HG03097 (cell line): Measurements from ENCODE around the gene PRODH2.
"Not testable (repeated sequence)": the region's sequence is repeated elsewhere in the genome, so short reads cannot be mapped to it uniquely, and the experiment has no call there.

Source experiments
- ATAC-seq: cut with Tn5 transposase; IDR thresholded peaks from one replicate; pipeline ENCODE4 v1.9.1; 2021; ENCODE audit not compliant: unreplicated experiment, low FRiP score

PRODH2 gene

DNA sequence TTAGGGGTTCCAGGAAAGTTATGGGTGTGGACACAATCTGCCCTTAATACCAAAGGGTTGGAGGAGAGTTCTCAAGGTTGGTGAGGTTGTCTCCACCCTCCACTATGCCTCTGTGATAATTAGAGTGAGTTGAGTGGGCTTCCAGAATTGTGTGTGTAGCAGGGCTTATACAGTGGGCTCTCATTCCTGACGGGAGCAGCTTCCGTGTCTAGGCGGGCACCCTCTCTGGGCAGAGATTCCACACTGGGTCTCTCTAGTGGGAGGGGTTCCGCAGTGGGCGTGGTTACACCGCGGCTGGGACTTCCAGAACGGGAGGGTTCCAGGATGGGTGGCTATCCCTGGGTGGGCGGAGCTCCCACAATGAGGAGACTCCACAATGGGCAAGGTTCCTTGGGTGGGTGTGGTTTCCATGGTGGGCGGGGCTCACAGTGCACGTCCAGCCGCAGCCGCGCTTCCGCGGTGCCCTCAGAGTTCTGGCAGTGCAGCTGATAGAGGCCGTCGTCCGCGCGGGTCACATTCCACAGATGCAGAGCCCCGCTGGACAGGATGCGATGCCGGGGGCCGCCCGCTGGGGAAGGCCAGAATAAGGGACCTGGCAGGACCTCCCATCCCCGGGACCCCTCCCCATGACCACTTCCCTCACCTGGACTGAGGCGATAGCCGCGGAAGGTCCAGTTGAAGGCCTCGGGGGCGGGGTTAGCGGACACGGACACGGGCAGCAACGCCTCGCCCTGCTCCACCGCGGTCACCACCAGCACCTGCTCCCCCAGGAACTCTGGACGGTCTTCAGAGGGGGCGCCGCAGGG, 31.2 kb upstream of the PRODH2 start:
- ATAC-seq = no peak

DNA sequence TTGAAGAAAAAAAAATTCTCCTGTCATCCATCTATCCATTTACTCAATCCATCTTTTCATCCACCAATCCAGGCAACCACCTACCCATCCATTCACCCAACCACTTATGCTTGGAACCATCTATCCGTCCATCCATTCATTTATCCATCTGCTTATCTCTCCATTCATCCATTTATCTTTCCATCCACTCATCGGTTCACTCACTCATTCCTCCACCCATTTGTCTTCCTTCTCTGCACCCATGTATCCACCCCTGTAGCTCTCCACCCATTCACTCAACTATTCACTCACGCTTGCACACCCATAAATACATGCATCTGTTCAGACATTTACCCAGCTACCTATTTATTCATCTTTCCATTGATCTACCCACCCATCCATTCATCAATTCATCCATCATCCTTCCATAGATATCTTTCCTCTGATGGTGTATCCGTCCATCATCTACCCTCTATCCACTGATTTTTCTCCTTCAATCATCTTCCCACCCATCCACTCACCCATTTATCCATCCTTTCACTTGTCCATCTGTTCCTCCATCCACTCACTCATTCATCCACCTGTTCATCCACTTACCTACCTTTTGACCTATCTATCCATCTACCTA, 30.1 kb upstream of the PRODH2 start:
- ATAC-seq = no peak

DNA sequence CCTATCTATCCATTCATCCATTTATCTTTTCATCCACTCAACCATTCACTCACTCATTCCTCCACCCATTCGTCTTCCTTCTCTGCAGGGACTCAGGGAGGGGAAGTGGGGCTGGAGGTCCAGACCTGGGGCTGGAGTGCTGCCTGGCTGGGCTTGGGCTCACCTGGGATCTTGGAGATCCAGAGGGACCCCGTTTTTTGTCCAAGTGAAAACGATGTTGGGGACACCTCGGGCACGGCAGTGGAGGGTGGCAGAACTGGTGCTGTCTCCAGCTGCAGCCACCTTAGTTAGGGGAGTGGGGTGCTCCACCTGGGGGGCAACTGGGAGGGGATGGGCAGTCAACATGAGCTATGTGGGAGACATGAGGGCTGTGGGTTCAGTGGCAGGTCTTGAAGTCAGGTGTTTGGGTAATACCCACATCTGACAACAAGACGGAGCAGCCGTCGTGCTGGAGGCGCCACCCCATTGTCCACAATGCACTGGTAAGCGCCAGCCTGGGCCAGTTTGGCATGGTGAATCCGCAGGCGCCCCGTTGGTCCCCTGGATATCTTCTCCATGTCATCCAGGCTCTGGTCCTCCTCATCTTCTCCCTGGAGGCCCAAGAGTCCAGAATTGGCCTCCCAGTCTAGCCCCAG, 29.4 kb upstream of the PRODH2 start:
- ATAC-seq = no peak

- ATAC-seq = not testable (repeated sequence)
Observed at GRCh38 chr19:35836096-35836495, 23.5 kb upstream of the PRODH2 start.

DNA sequence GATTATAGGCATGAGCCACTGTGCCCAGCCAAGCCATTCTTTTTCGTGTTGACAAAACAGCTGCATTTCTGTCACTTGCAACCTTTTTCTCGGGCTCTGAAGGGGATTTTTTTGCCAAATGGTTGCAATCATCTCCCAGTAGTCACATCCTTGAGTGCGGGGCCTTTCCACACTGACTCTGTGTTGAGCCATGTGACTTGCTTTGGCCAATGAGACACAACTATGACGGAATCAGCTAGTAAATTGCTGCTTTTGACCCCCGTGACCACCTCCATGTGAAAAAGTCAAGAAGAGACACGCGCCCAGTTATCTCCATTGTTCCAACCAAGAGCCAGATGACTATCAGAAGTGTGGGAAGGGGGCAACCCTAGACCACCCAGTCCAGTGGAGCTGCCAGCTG, 21.3 kb upstream of the PRODH2 start:
- no peak for ATAC-seq

DNA sequence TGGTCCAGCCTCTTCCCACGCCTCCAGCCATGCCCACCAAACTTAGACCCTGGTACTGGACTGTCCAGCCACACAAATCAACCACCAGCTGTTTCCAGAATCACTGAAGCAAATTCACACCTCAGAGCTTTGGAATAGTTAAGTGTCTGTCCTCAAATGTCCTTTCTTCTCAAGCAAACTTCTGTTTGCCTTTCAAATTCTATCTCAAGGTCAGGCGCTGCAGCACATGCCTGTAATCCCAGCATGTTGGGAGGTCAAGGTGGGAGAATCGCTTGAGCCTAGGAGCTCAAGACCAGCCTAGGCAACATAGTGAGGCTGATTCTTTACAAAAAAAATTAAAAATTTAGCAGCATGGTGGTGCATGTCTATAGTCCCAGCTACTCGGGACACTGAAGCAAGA, 19.4 kb upstream of the PRODH2 start:
- no peak for ATAC-seq

GRCh38 chr19:35830986-35831385, 18.3 kb upstream of the PRODH2 start:
- ATAC-seq = no peak

DNA sequence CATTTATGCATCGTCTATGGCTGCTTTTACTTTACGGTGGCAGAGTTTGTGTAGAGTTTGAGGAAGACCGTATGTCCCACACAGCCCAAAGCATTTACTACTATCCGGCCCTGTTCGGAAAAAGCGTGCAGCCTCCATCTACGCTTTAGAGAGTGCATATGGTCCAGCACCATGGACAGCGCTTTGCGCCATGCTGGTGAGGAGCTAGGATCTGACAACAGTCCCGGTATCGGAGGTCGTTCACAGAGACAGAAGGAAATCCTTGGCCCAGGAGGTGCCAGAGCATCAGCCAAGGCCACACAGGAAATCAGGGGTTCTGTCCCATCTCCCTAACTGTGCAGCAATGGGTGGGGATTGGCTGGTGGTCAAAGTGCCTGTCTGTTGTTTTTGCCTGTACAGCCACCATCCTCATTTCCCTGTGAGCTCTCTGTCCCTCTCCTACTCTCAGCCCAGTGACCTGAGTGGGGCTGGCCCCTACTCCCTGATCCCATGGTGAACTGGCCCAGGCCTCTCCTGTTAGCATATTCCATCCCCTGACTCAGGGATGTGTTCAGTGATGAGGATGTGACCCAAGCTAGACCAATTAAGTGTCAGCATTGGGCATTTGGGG, 16.2 kb upstream of the PRODH2 start:
- ATAC-seq = no peak

DNA sequence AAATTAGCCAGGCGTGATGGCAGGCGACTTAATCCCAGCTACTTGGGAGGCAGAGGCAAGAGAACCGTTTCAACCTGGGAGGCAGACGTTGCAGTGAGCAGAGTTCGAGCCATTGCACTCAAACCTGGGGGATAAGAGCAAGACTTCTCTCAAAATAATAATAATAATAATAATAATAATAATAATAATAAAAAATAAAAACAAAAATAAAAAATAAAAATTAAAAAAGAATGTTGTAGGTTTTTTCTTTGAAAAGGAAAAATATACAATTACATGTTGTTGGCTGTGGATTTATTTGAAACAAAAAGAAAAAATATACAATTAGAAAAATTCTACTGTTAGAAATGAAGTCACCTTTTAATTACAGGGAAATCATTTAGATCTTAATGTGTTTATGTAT, 11.5 kb upstream of the PRODH2 start:
- ATAC-seq = no peak

- no peak for ATAC-seq
Observed at GRCh38 chr19:35822579-35822978, 9.9 kb upstream of the PRODH2 start.

- no peak for ATAC-seq
Observed at GRCh38 chr19:35818445-35818844, 5.8 kb upstream of the PRODH2 start.

DNA sequence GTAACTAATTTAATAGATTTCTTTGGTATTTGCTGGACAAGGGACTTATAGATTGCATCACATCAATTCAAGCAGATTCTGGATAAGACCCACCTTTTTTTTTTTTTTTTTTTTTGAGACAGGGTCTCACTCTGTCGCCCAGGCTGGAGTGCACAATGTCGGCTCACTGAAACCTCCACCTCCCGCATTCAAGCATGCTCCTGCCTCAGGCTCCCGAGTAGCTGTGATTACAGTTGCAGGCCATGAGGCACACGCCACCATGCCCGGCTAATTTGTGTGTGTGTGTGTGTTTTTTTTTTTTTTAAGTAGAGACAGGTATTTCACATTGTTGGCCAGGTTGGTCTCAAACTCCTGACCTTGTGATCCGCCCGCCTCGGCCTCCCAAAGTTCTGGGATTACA, 4.2 kb upstream of the PRODH2 start:
- no peak for ATAC-seq

GRCh38 chr19:35816262-35816661, 3.6 kb upstream of the PRODH2 start:
- ATAC-seq = no peak

DNA sequence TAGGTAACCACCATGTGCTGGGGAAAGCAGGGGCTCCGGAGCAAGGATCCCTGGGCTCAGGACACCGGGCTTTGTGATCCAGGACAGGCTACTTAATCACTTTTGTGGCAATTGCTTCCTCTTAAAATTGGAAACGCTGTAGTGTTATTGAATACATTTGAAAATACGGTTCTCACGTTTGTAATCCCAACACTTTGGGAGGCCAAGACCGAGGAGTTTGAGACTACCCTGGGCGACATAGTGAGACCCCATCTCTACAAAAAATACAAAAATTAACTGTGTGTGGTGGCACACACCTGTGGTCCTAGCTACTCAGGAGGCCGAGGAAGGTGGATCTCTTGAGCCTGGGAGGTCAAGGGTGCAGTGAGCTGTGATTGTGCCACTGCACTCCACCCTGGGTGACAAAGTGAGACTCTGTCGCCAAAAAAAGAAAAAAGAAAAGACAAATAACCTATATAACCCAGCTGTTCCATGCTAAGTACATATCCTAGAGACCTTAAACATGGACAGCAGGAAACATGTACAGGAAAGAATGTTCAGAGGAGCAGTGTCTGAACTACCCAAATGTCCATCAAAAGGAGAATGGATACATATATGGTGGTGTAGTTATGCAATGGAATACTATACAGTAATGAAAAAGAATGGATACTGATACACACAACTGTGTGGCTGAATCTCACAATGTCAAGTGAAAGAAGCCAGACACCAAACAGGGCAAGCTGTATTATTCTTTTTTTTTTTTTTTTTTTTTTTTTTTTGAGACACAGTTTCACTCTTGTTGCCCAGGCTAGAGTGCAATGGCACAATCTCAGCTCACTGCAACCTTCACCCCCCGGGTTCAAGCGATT, 622 bp upstream of the PRODH2 start:
- ATAC-seq = no peak

DNA sequence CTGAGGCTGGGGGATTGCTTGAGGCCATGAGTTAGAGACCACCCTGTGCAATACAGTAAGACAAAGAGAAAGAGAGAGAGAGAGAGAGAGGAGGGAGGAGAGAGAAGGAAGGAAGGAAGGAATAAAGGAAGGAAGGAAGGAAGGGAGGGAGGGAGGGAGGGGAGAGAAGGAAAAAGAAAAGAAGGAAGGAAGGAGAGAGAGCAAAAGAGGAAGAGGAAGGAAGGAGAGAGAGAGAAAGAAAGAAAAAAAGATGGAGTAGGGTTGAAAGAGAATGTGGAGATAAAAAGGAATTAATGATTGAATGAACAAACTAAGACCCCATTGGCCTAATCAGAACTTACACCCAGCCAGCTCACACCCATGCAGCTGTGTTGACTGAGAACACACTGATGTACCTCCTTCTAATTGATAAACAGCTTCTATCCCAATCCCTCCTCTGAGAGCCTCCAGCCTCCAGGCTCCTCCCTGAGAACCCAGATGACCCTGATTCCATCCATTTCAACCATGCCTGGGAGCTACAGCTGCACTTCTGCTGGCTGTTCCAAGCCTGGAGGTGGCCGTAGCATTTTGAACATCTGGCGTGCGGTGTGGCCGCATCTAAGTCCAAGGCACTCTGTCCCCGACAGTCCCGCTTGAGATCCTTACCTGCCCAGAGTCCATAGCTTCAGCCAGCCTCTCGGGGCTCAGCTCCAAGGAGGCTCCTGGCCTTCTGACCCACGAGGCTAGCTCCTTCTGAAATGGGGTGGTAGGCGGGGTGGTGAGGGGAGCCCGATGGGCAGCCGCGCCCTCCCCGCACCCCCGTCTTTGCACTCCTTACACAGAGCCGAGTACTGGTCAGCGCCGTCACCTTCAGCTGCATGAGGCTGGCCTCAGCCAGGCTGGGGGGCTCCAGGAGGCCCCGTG, 1.1 kb downstream of the PRODH2 start:
- no peak for ATAC-seq

- ATAC-seq = no peak
Observed at GRCh38 chr19:35807633-35808032, 5.0 kb downstream of the PRODH2 start.

DNA sequence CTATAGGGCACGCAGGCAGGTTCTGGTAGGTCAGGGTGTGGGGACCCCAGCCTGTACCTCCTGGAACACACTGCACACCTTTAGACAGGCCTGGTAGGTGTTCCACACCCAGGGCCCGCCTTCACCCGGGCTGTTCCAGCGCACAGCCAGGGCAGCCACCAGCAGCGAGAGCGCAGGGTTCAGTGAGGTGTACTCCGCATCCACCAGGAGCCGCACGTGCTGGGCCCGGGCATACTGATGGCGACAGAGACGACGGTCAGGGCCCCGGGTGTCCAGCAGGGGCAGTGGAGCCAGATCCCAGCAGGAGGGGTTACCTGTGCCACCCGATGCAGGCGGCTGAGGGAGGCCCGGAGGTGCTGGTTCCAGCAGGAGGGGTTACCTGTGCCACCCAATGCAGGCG, 6.0 kb downstream of the PRODH2 start:
- no peak for ATAC-seq

DNA sequence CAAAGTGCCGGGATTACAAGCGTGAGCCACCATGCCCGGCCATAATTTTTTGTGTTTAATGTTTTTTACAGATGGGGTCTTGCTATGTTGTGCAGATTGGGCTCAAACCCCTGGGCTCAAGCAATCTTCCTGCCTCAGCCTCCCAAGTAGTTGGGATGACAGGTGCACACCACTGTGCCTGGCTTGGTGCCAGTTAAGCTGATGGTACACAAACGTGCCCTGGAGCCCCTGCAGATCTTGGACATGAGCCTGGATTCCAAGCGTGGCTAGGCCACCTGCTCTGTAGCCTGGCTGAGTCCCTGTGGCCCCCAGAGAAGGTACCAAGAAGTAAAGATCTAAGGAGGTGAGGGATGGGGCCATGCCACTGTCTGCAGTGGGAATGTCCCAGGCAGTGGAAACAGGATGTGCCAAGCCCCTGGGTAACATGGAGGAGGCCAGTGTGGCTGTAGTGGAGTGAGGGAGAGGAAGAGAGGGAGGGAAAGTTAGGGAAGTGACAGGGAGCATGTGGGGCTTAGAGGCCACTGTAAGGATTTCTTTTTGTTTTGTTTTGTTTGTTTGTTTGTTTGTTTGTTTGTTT, 7.0 kb downstream of the PRODH2 start:
- no peak for ATAC-seq

- no peak for ATAC-seq
Observed at GRCh38 chr19:35801828-35802227, 10.8 kb downstream of the PRODH2 start.
